Fibroblast of lung (primary cell): Measurements from ENCODE around the gene CDCA4. TPM values are rescaled to one million over a fixed set of nuclear protein-coding genes. Genes with fewer than 3 reads are reported as not detected.
"Not testable (repeated sequence)": the region's sequence is repeated elsewhere in the genome, so short reads cannot be mapped to it uniquely, and the experiment has no call there.

Experiments used
- DNase-seq, 2 donors: peaks; one replicate each; pipeline versions ENCODE4 v3.0.0 to v3.0.0-alpha.2; 2010; ENCODE audit warnings: low read depth in 2 of 2
- H2AFZ ChIP-seq: 2 replicates; pipeline ENCODE4 v1.5.1; 2012; ENCODE audit warnings: low read length, control low read depth, inconsistent platforms
- H3K27ac ChIP-seq: 2 replicates; pipeline ENCODE4 v1.5.1; 2011; ENCODE audit warnings: low read length, control low read depth; ENCODE audit not compliant: insufficient read depth
- H3K27me3 ChIP-seq: 2 replicates; pipeline ENCODE4 v1.5.1; 2011; ENCODE audit warnings: mild to moderate bottlenecking, low read length; ENCODE audit not compliant: control insufficient read depth, insufficient read depth
- H3K36me3 ChIP-seq: 2 replicates; pipeline ENCODE4 v1.5.1; 2011; ENCODE audit warnings: low read length; ENCODE audit not compliant: control insufficient read depth, insufficient read depth
- H3K4me1 ChIP-seq: 2 replicates; pipeline ENCODE4 v1.5.1; 2011; ENCODE audit warnings: low read length; ENCODE audit not compliant: control insufficient read depth, insufficient read depth; ENCODE audit errors: extremely low read depth
- H3K4me2 ChIP-seq: 2 replicates; pipeline ENCODE4 v1.5.1; 2011; ENCODE audit warnings: low read length, control low read depth; ENCODE audit not compliant: insufficient read depth; ENCODE audit errors: extremely low read depth
- H3K4me3 ChIP-seq, 4 experiments: fragments of 200-600 bp in 1 of 4; sonication (generic) in 1 of 4; replicated peaks in 1 of 4; 2 replicates each; pipeline ENCODE4 v1.5.1; 2011 to 2016; ENCODE audit warnings: low read length in 4 of 4, low read depth in 3 of 4, mild to moderate bottlenecking in 3 of 4, control low read depth in 2 of 4, inconsistent platforms in 1 of 4, mixed read lengths in 1 of 4; ENCODE audit not compliant: insufficient read depth in 1 of 4; ENCODE audit errors: control extremely low read depth in 1 of 4
- H3K79me2 ChIP-seq: 2 replicates; pipeline ENCODE4 v1.5.1; 2012; ENCODE audit warnings: mild to moderate bottlenecking, low read length, inconsistent platforms; ENCODE audit not compliant: control insufficient read depth, insufficient read depth
- H3K9ac ChIP-seq: 2 replicates; pipeline ENCODE4 v1.5.1; 2011; ENCODE audit warnings: mild to moderate bottlenecking, low read length, control low read depth; ENCODE audit not compliant: insufficient read depth
- H3K9me3 ChIP-seq: 2 replicates; pipeline ENCODE4 v1.5.1; 2012; ENCODE audit warnings: low read depth, low read length; ENCODE audit not compliant: control insufficient read depth, insufficient read depth
- H4K20me1 ChIP-seq: 2 replicates; pipeline ENCODE4 v1.5.1; 2011; ENCODE audit warnings: low read length; ENCODE audit not compliant: control insufficient read depth, insufficient read depth; ENCODE audit errors: extremely low read depth
- CTCF ChIP-seq, 2 donors: IDR thresholded peaks in 1 of 2; conservative IDR thresholded peaks in 1 of 2; 1 replicate in 1 of 2; 2 replicates in 1 of 2; pipeline ENCODE4 v1.5.1; 2011 to 2012; ENCODE audit warnings: low read length in 2 of 2, control low read depth in 1 of 2, inconsistent platforms in 1 of 2, low read depth in 1 of 2, mild to moderate bottlenecking in 1 of 2
- EZH2 ChIP-seq: IDR thresholded peaks from 2 replicates; pipeline ENCODE4 v1.5.1; 2012; ENCODE audit warnings: low read length, control low read depth, mild to moderate bottlenecking; ENCODE audit errors: missing control alignments
- polyA plus RNA-seq, 2 donors: library from polyadenylated mRNA; depleted of rRNA in 1 of 2; stranded (reverse) in 1 of 2; unstranded in 1 of 2; fragments of >200 nt; gene quantifications; 2 replicates each; pipeline ENCODE4 v1.2.1, GENCODE V29; 2011 to 2012; ENCODE audit warnings: missing spikeins in 1 of 2
- total RNA-seq: library from RNA; depleted of rRNA; stranded (reverse); fragments of >200 nt; gene quantifications from 2 replicates; pipeline ENCODE4 v1.2.1, GENCODE V29; 2014

The CDCA4 gene
- total and polyA plus RNA-seq, 2 donors (not counting 1 experiment from before 2014, with no cell fraction given): 7.9 to 8.0 TPM

GRCh38 chr14:105064001-105064400 lies 43.1 kb upstream of the CDCA4 start:
- Histone ChIP-seq H3K79me2 (no peaks in the 10 kb centered on the region), H3K4me3 (no peak overlapping the region), H3K36me3 (no peaks in the 10 kb centered on the region), H3K9ac (no peak overlapping the region), H3K27ac (no peak overlapping the region), H3K27me3 (peaks cover 5% of the 10 kb centered on the region), H3K4me1 (peaks cover 2% of the 10 kb centered on the region), H2AFZ (no peak overlapping the region), H3K4me2 (no peak overlapping the region), H3K9me3 (no peaks in the 10 kb centered on the region), H4K20me1 (no peaks in the 10 kb centered on the region)
- DNase-seq: no peak
- no peak for TF ChIP-seq CTCF (conservative IDR thresholded peaks at IDR 0.05 in 1 of 2, IDR thresholded peaks at IDR 0.05 in 1 of 2; ENCODE audit: low read depth in 1 of 2, low read length in 2 of 2)
- TF ChIP-seq EZH2: no peak

GRCh38 chr14:105063506-105063905 lies 42.6 kb upstream of the CDCA4 start:
- H3K4me3 ChIP-seq, H3K27me3 ChIP-seq, H3K79me2 ChIP-seq, DNase-seq, H3K27ac ChIP-seq, H3K36me3 ChIP-seq, H3K4me1 ChIP-seq, H3K4me2 ChIP-seq, H3K9ac ChIP-seq, H2AFZ ChIP-seq, H3K9me3 ChIP-seq, H4K20me1 ChIP-seq: not testable (repeated sequence)

GRCh38 chr14:105063056-105063455 lies 42.2 kb upstream of the CDCA4 start:
- Histone ChIP-seq H3K27me3 (peaks cover 5% of the 10 kb centered on the region), H3K9ac (no peak overlapping the region), H3K4me1 (peaks cover 2% of the 10 kb centered on the region), H3K9me3 (no peaks in the 10 kb centered on the region), H4K20me1 (no peaks in the 10 kb centered on the region), H3K4me2 (no peak overlapping the region), H3K36me3 (no peaks in the 10 kb centered on the region), H3K79me2 (no peaks in the 10 kb centered on the region), H3K4me3 (no peak overlapping the region), H3K27ac (no peak overlapping the region), H2AFZ (no peak overlapping the region)
- TF ChIP-seq CTCF (conservative IDR thresholded peaks at IDR 0.05 in 1 of 2, IDR thresholded peaks at IDR 0.05 in 1 of 2; ENCODE audit: low read depth in 1 of 2, low read length in 2 of 2): no peak
- no peak for TF ChIP-seq EZH2
- DNase-seq: no peak
